OCI-LY7 (cell line): ENCODE data around the gene EID3. TPM values are rescaled to one million over a fixed set of nuclear protein-coding genes. Genes with fewer than 3 reads are reported as not detected.

Source experiments
- BruUV-seq: library from RNA; stranded (reverse); fragments of 400-500 nt; replicated peaks from 2 replicates; lab custom pipeline; 2021; lab: Mats Ljungman, UMichigan
- CTCF ChIA-PET: fragments of 300-600 bp; sonication (Branson Sonifier 250); formaldehyde crosslinking; loops from one replicate; lab custom pipeline; 2022; ENCODE audit warnings: antibody characterized with exemption; ENCODE audit not compliant: unreplicated experiment; lab: Charles Lee
- POLR2A ChIA-PET: fragments of 300-600 bp; sonication (Branson Sonifier 250); formaldehyde crosslinking; loops from one replicate; lab custom pipeline; 2022; ENCODE audit warnings: antibody characterized with exemption; lab: Charles Lee
- DNase-seq: peaks from one replicate; pipeline ENCODE4 v3.0.0-alpha.2; 2015; ENCODE audit warnings: low spot score
- H2AFZ ChIP-seq: fragments of 200-600 bp; sonication (generic), shearing (Covaris generic); 2 replicates; pipeline ENCODE4 v1.6.1; 2014; ENCODE audit warnings: mild to moderate bottlenecking, antibody characterized with exemption, low read length, moderate library complexity
- H3K27ac ChIP-seq: fragments of 200-600 bp; sonication (generic); 2 replicates; pipeline ENCODE4 v1.5.1; 2014; ENCODE audit warnings: mixed run types, low read depth, mild to moderate bottlenecking, moderate library complexity, low read length, inconsistent platforms; ENCODE audit not compliant: poor library complexity, severe bottlenecking
- H3K36me3 ChIP-seq: fragments of 200-600 bp; sonication (generic); 2 replicates; pipeline ENCODE4 v1.6.1; 2014; ENCODE audit warnings: mild to moderate bottlenecking, antibody characterized with exemption, low read length, moderate library complexity, mixed read lengths; ENCODE audit not compliant: insufficient read depth
- H3K4me1 ChIP-seq: fragments of 200-600 bp; sonication (generic); 2 replicates; pipeline ENCODE4 v1.5.1; 2014; ENCODE audit warnings: mild to moderate bottlenecking, low read length; ENCODE audit not compliant: insufficient read depth, poor library complexity, severe bottlenecking
- H3K4me2 ChIP-seq: fragments of 200-600 bp; sonication (generic); 2 replicates; pipeline ENCODE4 v1.6.1; 2014; ENCODE audit warnings: mild to moderate bottlenecking, low read length
- H3K4me3 ChIP-seq: fragments of 200-600 bp; sonication (generic); 2 replicates; pipeline ENCODE4 v1.5.1; 2014; ENCODE audit warnings: mild to moderate bottlenecking, low read depth, low read length; ENCODE audit not compliant: poor library complexity, severe bottlenecking
- H3K79me2 ChIP-seq: fragments of 200-600 bp; sonication (generic); 2 replicates; pipeline ENCODE4 v1.6.1; 2016; ENCODE audit warnings: low read depth, mild to moderate bottlenecking, low read length, moderate library complexity, mixed read lengths; ENCODE audit not compliant: insufficient read depth
- H3K9me2 ChIP-seq: fragments of 200-600 bp; sonication (generic); 2 replicates; pipeline ENCODE4 v1.6.1; 2016; ENCODE audit warnings: mild to moderate bottlenecking, low read length, mixed read lengths; ENCODE audit not compliant: insufficient read depth
- H3K9me3 ChIP-seq: fragments of 200-600 bp; sonication (generic); 2 replicates; pipeline ENCODE4 v1.6.1; 2014; ENCODE audit warnings: mild to moderate bottlenecking, mixed run types, low read length, mixed read lengths
- H4K20me1 ChIP-seq: fragments of 200-600 bp; sonication (generic); 2 replicates; pipeline ENCODE4 v1.6.1; 2014; ENCODE audit warnings: mild to moderate bottlenecking, antibody characterized with exemption, low read length, moderate library complexity, mixed read lengths; ENCODE audit not compliant: insufficient read depth
- EZH2phosphoT487 ChIP-seq: fragments of 200-600 bp; sonication (generic); IDR thresholded peaks from 2 replicates; pipeline ENCODE4 v1.6.1; 2018; ENCODE audit warnings: low read depth, borderline replicate concordance, mild to moderate bottlenecking, mixed run types, antibody characterized with exemption, low read length, moderate library complexity, mixed read lengths
- intact Hi-C: fragments of 100-400 bp; cut with micrococcal nuclease; formaldehyde crosslinking; loops from one replicate; pipeline ENCODE4 v1.10.0; 2022; ENCODE audit not compliant: unreplicated experiment
- total RNA-seq, 2 experiments: library from RNA; depleted of rRNA in 1 of 2; stranded (reverse); fragments of >200 nt in 1 of 2; shearing (Covaris generic) in 1 of 2; gene quantifications; 2 replicates each; pipeline ENCODE4 v1.2.3, GENCODE V29; 2014 to 2022
- TF ChIP-seq, protein P1 (sequence below): fragments of 200-600 bp; sonication (generic); conservative IDR thresholded peaks from 2 replicates; pipeline ENCODE4 v1.5.1; 2014; ENCODE audit warnings: mild to moderate bottlenecking, antibody characterized with exemption, low read length, moderate library complexity, mixed read lengths

EID3 gene
- total RNA-seq, 2 experiments from 2014 or later: 5.1 to 8.2 TPM

DNA sequence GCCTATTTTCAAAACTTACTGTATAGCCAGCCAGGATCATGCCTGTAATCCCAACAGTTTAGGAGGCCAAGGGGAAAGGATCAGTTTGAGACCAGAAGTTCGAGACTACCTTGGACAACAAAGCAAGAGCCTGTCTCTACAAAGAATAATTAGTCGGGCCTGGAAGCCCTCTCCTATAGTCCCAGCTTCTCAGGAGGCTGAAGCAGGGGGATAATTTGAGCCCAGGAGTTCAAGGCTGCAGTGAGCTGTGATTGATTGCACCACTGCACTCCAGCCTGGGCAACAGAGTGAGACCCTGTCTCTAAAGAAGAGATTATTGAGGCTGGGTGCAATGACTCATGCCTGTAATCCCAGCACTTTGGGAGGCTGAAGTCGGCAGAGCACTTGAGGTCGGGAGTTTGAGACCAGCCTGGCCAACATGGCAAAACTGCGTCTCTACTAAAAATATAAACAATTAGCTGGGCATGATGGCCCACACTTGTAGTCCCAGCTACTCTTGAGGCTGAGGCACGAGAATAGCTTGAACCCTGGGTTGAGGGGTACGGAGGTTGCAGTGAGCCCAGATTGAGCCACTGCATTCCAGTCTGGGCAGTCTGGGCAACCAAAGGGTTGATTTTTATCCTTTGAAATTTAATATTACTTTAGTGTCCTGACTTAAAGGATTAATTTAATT lies 14.1 kb downstream of the EID3 start:
- DNase-seq: no peak
- intact Hi-C loops: no loop called here
- H4K20me1 ChIP-seq: no peaks in the 10 kb centered on the region
- TF ChIP-seq, protein P1, sequence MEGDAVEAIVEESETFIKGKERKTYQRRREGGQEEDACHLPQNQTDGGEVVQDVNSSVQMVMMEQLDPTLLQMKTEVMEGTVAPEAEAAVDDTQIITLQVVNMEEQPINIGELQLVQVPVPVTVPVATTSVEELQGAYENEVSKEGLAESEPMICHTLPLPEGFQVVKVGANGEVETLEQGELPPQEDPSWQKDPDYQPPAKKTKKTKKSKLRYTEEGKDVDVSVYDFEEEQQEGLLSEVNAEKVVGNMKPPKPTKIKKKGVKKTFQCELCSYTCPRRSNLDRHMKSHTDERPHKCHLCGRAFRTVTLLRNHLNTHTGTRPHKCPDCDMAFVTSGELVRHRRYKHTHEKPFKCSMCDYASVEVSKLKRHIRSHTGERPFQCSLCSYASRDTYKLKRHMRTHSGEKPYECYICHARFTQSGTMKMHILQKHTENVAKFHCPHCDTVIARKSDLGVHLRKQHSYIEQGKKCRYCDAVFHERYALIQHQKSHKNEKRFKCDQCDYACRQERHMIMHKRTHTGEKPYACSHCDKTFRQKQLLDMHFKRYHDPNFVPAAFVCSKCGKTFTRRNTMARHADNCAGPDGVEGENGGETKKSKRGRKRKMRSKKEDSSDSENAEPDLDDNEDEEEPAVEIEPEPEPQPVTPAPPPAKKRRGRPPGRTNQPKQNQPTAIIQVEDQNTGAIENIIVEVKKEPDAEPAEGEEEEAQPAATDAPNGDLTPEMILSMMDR: no peak
- no peak for TF ChIP-seq EZH2phosphoT487
- no peaks in the 10 kb centered on the region for H3K4me1 ChIP-seq
- no TSS peak for BruUV-seq
- POLR2A ChIA-PET: interaction anchor here (1.2 kb wide), 1 partner anchor 64 kb away, joined by 3 read pairs; no protein-coding TSS in a partner anchor
- H3K4me3 ChIP-seq: no peak overlapping the region
- no peaks in the 10 kb centered on the region for H3K9me2 ChIP-seq
- H3K9me3 ChIP-seq: no peaks in the 10 kb centered on the region
- no peak overlapping the region for H3K27ac ChIP-seq
- peaks cover 97% of the 10 kb centered on the region for H3K36me3 ChIP-seq
- CTCF ChIA-PET: interaction anchor here (0.6 kb wide), 1 partner anchor 11 kb away, joined by 3 read pairs; no protein-coding TSS in a partner anchor
- H3K79me2 ChIP-seq: peaks cover 7% of the 10 kb centered on the region; the same call in 1 of the 2 replicates
- no peak overlapping the region for H2AFZ ChIP-seq
- no peak overlapping the region for H3K4me2 ChIP-seq

- CTCF ChIA-PET: no interaction called here
- Histone ChIP-seq H3K36me3 (peaks cover 88% of the 10 kb centered on the region), H3K9me3 (no peaks in the 10 kb centered on the region), H2AFZ (no peak overlapping the region), H3K4me3 (no peak overlapping the region), H3K79me2 (0 out of 2 replicates have a peak, but pooled peaks cover 3% of the 10 kb centered on the region), H4K20me1 (no peaks in the 10 kb centered on the region), H3K9me2 (no peaks in the 10 kb centered on the region), H3K4me2 (no peak overlapping the region), H3K4me1 (no peaks in the 10 kb centered on the region), H3K27ac (no peak overlapping the region)
- POLR2A ChIA-PET: interaction anchor here (0.6 to 1.2 kb wide), 3 partner anchors 21 to 66 kb away, joined by 3 read pairs; no protein-coding TSS in a partner anchor
- BruUV-seq: no TSS peak
- DNase-seq: no peak
- TF ChIP-seq EZH2phosphoT487: no peak
- TF ChIP-seq, protein P1: no peak
- intact Hi-C loops: no loop called here
Measured at GRCh38 chr12:104319028-104319427, 15.5 kb downstream of the EID3 start.

DNA sequence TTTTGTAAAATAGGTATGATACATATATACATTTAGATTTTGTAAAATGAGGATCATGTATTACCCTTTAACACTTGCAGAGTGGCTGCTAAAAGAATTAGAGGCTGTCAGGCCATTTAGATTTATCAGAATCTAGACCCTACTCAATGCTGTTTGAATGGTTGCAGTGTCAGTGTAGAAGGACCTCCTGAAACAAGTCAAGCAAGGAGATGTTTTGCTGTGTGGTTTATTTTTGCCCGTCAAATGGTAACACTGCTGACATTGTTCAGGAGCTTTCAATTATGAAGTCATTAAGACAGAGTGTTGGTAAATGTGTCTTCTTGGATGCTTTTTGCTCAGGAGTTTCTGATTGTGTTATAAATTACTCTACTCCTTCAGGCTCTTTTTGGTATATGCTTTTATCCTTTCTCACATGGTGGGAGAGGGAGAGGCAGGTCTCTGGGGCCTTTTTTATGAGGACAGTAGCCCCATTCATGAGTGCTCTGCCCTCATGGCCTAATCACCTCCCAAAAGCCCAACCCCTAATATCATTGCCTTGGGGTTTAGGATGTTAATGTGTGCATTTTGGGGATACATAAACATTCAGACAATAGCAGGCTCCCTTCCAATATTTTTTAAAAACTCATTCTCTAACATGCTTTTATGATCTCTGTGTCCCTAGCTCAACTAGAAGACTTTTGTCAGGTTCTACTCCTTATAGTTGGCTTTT lies 16.5 kb downstream of the EID3 start:
- H3K4me2 ChIP-seq: no peak overlapping the region

More for the DNA sequence above, 16.5 kb downstream of the EID3 start:
- Histone ChIP-seq H3K4me3 (no peak overlapping the region), H3K27ac (no peak overlapping the region), H3K9me3 (no peaks in the 10 kb centered on the region), H3K79me2 (0 out of 2 replicates have a peak, but pooled peaks cover 3% of the 10 kb centered on the region), H2AFZ (no peak overlapping the region), H3K9me2 (no peaks in the 10 kb centered on the region), H3K4me1 (no peaks in the 10 kb centered on the region), H4K20me1 (no peaks in the 10 kb centered on the region), H3K36me3 (peaks cover 88% of the 10 kb centered on the region)
- intact Hi-C loops: no loop called here
- CTCF ChIA-PET: no interaction called here
- DNase-seq: no peak
- POLR2A ChIA-PET: interaction anchor here (0.6 to 0.7 kb wide), 2 partner anchors 11 to 14 kb away, joined by 3 read pairs; no protein-coding TSS in a partner anchor
- TF ChIP-seq EZH2phosphoT487: no peak
- TF ChIP-seq, protein P1: no peak
- BruUV-seq: no TSS peak
